Measurements from ENCODE around the gene PCSK4.

The PCSK4 gene

DNA sequence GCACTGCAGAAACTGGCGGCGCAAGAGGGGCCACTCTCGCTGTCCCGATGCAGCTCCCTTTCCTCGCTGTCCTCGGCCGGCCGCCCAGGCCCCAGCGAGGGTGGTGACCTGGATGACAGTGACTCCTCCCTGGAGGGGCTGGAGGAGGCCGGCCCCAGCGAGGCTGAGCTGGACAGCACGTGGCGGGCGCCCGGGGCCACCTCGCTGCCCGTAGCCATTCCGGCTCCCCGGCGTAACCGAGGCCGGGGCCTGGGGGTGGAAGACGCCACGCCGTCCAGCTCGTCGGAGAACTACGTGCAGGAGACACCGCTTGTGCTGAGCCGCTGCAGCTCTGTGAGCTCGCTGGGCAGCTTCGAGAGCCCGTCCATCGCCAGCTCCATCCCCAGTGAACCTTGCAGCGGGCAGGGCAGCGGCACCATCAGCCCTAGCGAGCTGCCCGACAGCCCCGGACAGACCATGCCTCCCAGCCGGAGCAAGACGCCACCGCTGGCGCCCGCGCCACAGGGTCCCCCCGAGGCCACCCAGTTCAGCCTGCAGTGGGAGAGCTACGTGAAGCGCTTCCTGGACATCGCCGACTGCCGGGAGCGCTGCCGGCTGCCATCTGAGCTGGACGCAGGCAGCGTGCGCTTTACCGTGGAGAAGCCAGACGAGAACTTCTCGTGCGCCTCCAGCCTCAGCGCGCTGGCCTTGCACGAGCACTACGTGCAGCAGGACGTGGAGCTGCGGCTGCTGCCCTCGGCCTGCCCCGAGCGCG is 23.5 kb downstream of the PCSK4 start:
- H3K4me3 ChIP-seq (ENCODE audit: low read depth, low read length): no peak overlapping the region
- TF ChIP-seq, protein P1, sequence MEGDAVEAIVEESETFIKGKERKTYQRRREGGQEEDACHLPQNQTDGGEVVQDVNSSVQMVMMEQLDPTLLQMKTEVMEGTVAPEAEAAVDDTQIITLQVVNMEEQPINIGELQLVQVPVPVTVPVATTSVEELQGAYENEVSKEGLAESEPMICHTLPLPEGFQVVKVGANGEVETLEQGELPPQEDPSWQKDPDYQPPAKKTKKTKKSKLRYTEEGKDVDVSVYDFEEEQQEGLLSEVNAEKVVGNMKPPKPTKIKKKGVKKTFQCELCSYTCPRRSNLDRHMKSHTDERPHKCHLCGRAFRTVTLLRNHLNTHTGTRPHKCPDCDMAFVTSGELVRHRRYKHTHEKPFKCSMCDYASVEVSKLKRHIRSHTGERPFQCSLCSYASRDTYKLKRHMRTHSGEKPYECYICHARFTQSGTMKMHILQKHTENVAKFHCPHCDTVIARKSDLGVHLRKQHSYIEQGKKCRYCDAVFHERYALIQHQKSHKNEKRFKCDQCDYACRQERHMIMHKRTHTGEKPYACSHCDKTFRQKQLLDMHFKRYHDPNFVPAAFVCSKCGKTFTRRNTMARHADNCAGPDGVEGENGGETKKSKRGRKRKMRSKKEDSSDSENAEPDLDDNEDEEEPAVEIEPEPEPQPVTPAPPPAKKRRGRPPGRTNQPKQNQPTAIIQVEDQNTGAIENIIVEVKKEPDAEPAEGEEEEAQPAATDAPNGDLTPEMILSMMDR (IDR thresholded peaks at IDR 0.05; ENCODE audit: borderline replicate concordance, insufficient read depth, low read depth, low read length): no peak

DNA sequence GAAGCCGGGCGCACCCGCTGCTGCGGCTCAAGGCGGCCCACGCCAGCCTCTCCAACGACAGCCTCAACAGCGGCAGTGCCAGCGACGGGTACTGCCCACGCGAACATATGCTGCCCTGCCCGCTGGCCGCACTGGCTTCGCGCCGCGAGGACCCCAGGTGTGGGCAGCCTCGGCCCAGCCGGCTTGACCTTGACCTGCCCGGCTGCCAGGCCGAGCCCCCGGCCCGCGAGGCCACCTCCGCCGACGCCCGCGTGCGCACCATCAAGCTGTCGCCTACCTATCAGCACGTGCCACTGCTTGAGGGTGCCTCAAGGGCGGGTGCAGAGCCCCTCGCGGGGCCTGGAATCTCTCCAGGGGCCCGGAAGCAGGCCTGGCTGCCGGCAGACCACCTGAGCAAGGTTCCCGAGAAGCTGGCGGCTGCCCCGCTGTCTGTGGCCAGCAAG is 24.1 kb downstream of the PCSK4 start:
- H3K4me3 ChIP-seq (ENCODE audit: low read depth, low read length): no peak overlapping the region

DNA sequence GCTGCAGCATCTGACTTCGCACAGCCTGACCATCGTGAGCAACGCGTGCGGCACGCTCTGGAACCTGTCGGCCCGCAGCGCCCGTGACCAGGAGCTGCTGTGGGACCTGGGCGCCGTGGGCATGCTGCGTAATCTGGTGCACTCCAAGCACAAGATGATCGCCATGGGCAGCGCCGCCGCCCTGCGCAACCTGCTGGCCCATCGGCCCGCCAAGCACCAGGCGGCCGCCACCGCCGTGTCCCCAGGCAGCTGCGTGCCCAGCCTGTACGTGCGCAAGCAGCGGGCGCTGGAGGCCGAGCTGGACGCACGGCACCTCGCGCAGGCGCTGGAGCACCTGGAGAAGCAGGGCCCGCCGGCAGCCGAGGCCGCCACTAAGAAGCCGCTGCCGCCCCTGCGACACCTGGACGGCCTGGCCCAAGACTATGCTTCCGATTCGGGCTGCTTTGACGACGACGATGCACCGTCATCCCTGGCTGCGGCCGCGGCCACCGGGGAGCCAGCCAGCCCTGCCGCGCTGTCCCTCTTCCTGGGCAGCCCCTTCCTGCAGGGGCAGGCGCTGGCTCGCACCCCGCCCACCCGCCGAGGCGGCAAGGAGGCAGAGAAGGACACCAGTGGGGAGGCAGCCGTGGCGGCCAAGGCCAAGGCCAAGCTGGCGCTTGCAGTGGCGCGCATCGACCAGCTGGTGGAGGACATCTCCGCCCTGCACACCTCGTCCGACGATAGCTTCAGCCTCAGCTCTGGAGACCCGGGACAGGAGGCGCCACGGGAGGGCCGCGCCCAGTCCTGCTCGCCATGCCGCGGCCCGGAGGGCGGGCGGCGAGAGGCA is 24.7 kb downstream of the PCSK4 start:
- TF ChIP-seq, protein P1 (IDR thresholded peaks at IDR 0.05; ENCODE audit: borderline replicate concordance, insufficient read depth, low read depth, low read length): peak; percentile 53
- H3K4me3 ChIP-seq (ENCODE audit: low read depth, low read length): no peak overlapping the region

More for the DNA sequence above, 24.1 kb downstream of the PCSK4 start:
- TF ChIP-seq, protein P1 (IDR thresholded peaks at IDR 0.05; ENCODE audit: borderline replicate concordance, insufficient read depth, low read depth, low read length): no peak

DNA sequence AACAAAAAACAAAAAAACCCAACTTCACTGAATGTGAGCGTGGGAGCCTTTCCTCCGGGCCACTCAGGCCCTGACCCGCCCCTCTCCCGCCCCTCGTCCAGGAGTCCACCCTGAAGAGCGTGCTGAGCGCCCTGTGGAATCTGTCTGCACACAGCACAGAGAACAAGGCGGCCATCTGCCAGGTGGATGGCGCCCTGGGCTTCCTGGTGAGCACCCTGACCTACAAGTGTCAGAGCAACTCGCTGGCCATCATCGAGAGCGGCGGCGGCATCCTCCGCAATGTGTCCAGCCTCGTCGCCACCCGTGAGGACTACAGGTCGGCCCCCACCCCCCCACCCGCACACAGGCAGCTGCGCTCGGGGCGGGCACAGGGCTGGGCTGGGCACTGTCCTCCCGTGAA is 28.3 kb downstream of the PCSK4 start:
- TF ChIP-seq, protein P1 (IDR thresholded peaks at IDR 0.05; ENCODE audit: borderline replicate concordance, insufficient read depth, low read depth, low read length): no peak
- H3K4me3 ChIP-seq (ENCODE audit: low read depth, low read length): no peak overlapping the region

DNA sequence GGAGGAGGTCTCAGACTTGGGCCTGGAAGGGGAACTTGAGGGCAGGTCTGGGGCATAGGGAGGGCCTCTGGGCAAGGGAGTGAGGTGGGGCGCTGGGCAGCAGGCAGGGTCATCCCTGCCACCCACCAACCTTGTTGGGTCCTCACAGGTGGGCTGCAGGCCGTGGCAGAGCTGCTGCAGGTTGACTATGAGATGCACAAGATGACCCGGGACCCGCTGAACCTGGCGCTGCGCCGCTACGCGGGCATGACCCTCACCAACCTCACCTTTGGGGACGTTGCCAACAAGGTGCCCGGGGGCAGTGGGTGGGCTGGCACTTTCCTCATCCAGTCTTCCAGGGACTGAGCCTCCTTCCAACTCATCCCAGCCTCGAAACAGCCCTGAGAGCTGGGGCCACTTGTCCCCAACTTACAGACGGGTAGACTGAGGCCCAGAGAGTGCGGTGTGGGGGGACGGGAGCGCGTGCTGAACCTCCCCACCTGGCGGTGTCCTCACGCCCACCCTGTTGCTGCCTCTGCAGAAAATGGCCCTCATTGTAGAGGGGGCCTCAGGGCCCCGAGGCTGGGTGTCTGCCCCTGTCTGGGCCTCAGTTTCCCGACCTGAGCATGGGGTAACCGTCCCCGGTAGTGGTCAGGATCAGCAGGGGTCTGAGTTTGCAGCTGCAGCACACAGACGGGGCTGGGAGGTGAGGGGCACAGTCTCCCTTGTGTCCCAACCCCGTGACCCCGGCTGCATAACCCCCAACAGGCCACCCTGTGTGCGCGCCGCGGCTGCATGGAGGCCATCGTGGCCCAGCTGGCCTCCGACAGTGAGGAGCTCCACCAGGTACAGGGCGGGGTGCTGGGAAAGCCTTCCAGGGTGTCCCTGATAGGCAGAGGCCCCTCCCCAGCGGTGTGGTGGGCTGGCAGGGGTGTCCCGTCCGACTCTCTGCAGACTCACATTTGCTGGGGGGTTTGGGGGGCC is 29.8 kb downstream of the PCSK4 start:
- no peak overlapping the region for H3K4me3 ChIP-seq (ENCODE audit: low read depth, low read length)
- TF ChIP-seq, protein P1 (IDR thresholded peaks at IDR 0.05; ENCODE audit: borderline replicate concordance, insufficient read depth, low read depth, low read length): no peak

DNA sequence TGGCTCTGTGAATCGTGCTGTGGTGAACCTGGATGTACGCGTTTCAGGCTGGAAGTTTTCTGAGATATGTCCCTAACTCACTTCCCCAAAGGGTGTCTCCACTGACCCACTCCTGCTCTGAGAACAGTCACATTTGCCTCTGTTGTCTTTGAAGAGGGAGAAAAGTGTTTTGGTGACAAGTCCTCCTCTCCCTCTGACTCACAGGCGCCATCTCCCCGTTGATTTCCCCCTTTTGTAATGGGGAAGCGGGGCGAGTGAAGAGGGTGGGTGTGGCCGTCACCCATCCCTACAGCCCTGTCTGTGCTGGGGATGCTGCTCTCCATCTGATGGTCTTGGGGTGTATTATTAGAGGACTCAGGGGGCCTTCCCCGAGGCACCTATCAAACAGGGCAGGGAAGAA is 30.7 kb downstream of the PCSK4 start:
- TF ChIP-seq, protein P1 (IDR thresholded peaks at IDR 0.05; ENCODE audit: borderline replicate concordance, insufficient read depth, low read depth, low read length): no peak

More for the DNA sequence above, 30.7 kb downstream of the PCSK4 start:
- H3K4me3 ChIP-seq (ENCODE audit: low read depth, low read length): no peak overlapping the region

Data from GM12875 (cell line).